ENCODE data around the gene KLK4.

Gene KLK4

GRCh38 chr19:50902640-50903039, 8.6 kb downstream of the KLK4 start:
- peaks cover 3% of the 10 kb centered on the region for H3K27me3 ChIP-seq (ENCODE audit: insufficient read depth, poor library complexity, severe bottlenecking)
- no peak overlapping the region for H3K27ac ChIP-seq (replicated peaks)
- DNase-seq (ENCODE audit: low read depth in 1 of 2, low spot score in 1 of 2): no peak
- H3K4me3 ChIP-seq (replicated peaks; ENCODE audit: insufficient read depth, low read length): no peak overlapping the region
- TF ChIP-seq REST (IDR thresholded peaks at IDR 0.05; ENCODE audit: insufficient replicate concordance, low read depth) (no peak), GABPA (IDR thresholded peaks at IDR 0.05; ENCODE audit: low read depth) (no peak), CTCF (IDR thresholded peaks at IDR 0.05; ENCODE audit: insufficient read depth, low read length) (no peak), POLR2AphosphoS5 (IDR thresholded peaks at IDR 0.05; ENCODE audit: low read depth) (no peak), SPI1 (IDR thresholded peaks at IDR 0.05; ENCODE audit: borderline replicate concordance, low read depth) (no peak)

- Histone ChIP-seq H3K4me3 (replicated peaks; ENCODE audit: insufficient read depth, low read length) (no peak overlapping the region), H3K27me3 (ENCODE audit: insufficient read depth, poor library complexity, severe bottlenecking) (peaks cover 3% of the 10 kb centered on the region), H3K27ac (replicated peaks) (no peak overlapping the region)
- TF ChIP-seq REST (IDR thresholded peaks at IDR 0.05; ENCODE audit: insufficient replicate concordance, low read depth) (no peak), SPI1 (IDR thresholded peaks at IDR 0.05; ENCODE audit: borderline replicate concordance, low read depth) (no peak), GABPA (IDR thresholded peaks at IDR 0.05; ENCODE audit: low read depth) (peak; percentile 77)
- DNase-seq (ENCODE audit: low read depth in 1 of 2, low spot score in 1 of 2): peak in 1 of 2 experiments; percentile 14
Measured at GRCh38 chr19:50899569-50899968, 11.6 kb downstream of the KLK4 start.

- TF ChIP-seq POLR2AphosphoS5 (IDR thresholded peaks at IDR 0.05; ENCODE audit: low read depth) (no peak), REST (IDR thresholded peaks at IDR 0.05; ENCODE audit: insufficient replicate concordance, low read depth) (no peak), CTCF (IDR thresholded peaks at IDR 0.05; ENCODE audit: insufficient read depth, low read length) (no peak), GABPA (IDR thresholded peaks at IDR 0.05; ENCODE audit: low read depth) (no peak), SPI1 (IDR thresholded peaks at IDR 0.05; ENCODE audit: borderline replicate concordance, low read depth) (no peak)
- Histone ChIP-seq H3K27me3 (ENCODE audit: insufficient read depth, poor library complexity, severe bottlenecking) (peaks cover 3% of the 10 kb centered on the region), H3K4me3 (replicated peaks; ENCODE audit: insufficient read depth, low read length) (no peak overlapping the region), H3K27ac (replicated peaks) (no peak overlapping the region)
- no peak for DNase-seq (ENCODE audit: low read depth in 1 of 2, low spot score in 1 of 2)
Measured at GRCh38 chr19:50898018-50898417, 13.2 kb downstream of the KLK4 start.

All from HL-60 (cell line).